DLD1 (cell line): ENCODE measurements around the gene MYO7A.

Experiments
- in situ Hi-C: cut with HindIII; loops from 2 replicates; pipeline ENCODE4 v1.10.0; 2017; ENCODE audit warnings: low sequenced_read_pairs

The MYO7A gene

DNA sequence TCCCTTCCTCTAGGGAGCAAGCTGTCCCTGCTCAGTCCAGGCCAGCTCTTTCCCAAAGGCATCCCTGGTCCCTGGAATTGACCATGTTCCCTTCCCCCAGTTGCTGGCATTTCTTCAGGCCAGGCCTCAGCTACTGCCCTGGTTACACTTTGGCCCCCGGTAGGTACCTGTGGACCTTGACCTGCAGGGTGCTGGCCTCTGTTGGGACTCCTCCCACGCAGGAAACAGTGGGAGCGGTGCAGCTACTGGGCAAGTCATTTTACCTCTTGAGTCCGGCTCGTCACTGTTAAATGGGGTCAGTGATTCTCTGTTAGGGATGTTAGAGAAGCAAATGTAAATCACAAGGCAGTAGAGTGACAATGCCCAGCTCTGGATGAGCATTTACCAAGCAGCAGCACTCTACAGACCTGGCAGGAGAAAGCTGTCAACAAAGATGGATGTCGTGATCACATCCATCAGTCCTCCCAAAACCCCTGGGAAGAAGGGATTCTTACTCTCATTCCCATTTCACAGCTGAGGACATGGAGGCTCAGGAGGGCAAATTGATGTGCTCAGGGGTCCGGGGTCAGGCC lies 16.9 kb downstream of the MYO7A start:
- in situ Hi-C loops, result no loop called here

DNA sequence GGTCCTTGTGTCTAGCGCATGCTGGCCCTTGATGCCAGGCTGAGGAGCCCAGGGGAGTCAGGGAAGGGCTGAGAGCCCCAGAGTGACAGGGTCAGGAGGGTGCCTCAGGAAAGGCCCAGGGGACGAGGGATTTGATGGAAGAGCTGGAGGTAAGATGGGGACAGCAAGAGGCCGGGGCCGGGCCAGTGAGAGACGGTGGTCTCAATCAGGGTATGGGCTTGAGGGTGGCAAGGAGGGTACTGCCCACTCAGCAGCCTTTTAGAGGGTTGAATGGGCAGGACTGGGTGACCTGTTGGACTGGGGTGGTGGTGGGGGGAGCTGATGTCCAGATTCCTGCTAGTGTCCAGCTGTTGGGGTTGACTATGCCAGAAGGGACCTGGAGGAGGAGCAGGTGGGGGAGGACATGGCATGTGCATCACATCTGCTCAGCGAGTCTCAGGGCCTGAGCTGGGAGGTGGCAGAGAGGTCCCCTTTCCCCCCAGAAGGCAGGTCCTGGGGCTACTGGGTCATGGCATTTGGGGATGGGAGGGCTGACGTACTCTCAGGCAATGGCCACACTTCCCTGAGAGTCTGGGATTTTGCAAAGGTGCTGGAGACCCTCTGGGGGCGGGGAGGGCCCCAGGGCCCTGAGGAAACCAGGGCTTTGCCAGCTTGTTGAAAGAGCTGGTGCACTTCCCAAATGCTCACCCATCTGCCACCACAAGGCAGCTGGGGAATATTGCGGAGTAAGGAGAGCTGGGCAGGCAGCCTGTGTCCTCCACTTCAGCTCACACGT lies 18.4 kb downstream of the MYO7A start:
- in situ Hi-C loops, result no loop called here

DNA sequence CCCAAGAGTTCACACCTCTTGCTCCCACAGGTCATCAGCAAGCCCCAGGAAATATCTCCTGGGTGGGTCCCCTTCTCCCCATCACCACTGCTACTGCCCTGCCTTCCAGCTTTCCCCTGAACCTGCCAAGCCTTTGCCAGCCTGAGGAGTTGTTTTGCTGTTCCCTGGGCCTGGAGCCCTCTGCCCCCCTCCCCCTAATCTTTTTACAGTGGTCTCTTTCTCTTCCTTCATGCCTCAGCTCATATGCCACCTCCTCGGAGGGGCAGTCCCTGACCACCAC lies 18.9 kb downstream of the MYO7A start:
- in situ Hi-C loops, result no loop called here

DNA sequence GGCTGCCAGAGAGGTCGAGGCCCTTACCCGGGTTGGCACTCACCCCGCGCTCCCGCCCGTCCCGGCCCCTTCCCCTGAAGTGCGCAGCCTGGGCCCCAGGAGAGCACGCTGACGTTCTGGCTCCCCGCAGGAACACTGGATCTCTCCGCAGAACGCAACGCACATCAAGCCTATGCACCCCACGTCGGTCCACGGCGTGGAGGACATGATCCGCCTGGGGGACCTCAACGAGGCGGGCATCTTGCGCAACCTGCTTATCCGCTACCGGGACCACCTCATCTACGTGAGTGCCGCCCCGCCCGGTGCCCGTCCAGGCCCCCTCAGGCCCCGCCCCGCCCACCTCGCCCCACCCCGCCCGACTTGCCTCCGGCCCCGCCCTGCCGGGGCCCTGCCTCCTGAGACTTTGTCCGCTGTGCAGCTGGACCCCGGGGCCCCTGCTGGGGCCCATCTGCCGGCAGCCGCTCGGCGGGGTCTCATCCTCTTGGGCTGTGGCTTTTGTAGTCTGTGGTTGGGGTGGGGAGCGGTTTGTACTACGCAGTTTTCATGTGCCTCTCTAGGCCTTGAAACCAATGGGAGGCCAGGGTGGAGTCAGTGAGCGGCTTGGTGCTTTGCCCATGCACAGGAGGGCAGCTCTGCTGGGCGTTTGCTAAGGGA lies 19.7 kb downstream of the MYO7A start:
- in situ Hi-C loops, result no loop called here

DNA sequence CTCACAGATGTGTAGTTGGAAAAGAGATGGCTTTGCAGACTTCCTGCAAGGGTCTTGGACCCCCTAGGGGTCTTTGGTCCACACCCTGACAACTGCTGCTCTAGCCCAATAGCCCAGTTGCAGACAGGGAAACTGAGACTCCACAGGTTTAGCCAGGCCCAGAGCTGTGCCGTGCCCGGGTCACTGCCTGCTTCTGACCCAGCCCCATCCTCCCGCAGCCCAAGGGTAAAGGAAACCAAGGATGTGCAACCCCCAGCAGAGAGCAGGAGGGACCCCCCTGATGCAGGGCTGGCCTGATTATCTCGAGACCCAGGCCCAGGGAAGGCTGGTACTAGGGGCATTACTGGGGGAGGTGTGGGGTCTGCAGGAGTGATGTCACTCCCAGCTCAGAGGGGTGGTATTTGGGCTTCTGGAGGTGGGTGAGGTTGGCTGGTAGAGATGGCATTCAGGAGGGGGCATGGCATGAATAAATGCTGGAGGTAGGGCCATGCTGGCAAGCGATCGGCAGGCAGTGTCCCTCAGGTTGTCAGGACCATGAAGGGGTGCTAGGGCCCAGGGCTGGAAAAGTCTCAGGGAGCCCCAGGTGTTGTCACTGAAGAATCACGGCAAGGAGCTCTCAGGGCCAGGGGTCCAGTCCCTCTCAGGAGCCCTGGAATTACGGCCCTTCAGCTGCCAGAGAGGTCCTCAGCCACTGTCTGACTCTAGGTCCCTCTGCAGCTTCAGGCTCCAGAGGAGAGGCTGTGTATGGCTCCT lies 21.1 kb downstream of the MYO7A start:
- in situ Hi-C loops, result no loop called here

DNA sequence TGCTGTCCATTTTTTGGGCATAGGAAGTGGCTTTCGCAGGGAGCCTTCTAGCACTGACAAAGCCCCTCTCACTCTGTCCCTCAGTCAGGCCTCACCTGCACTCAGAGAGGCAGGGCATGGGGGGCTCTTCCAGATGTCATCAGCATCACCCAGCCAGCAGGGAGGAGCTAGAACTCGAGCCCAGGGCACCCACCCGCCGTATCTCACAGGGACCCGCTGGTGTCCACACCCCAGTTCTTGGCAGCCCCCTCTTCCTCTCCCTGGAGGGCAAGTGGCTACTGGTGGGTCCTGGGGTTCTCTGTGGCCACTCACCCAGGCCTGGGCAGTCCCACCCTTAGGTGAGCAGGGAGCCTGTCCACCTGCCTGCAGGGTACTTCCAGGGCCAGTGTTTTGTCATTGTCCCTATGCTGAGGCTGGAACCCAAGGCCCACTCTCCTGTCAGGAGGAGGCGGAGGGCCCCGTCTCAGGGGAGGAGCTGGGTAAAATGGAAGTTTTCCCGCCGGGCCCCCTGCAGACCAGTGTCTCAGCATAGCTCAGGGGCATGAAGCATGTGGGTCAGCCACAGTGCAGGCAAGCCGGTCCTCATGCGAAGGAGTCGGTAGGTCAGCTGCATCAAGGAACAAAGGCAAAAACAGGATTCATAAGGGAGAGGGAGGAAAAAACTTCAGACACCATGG lies 21.8 kb downstream of the MYO7A start:
- in situ Hi-C loops, result no loop called here

DNA sequence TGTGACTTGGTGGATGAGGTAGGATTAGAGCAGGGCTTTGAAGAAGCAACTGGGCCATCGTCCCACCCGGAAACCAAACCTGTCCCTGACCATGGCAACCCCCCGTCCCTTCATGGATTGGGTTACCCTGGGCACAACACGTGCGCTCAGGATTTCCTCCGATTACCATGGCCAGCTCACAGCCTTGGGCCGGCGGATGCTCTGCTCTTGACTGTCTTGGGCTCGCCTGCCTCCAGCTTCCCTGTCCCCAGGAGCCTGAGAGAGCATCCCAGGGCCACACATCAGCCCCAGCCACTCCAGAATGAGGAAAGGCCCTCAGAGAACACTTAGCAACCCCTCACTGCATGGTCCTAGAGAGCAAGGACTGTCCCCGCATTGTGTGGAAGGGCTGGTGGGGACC lies 22.8 kb downstream of the MYO7A start:
- in situ Hi-C loops, result no loop called here

DNA sequence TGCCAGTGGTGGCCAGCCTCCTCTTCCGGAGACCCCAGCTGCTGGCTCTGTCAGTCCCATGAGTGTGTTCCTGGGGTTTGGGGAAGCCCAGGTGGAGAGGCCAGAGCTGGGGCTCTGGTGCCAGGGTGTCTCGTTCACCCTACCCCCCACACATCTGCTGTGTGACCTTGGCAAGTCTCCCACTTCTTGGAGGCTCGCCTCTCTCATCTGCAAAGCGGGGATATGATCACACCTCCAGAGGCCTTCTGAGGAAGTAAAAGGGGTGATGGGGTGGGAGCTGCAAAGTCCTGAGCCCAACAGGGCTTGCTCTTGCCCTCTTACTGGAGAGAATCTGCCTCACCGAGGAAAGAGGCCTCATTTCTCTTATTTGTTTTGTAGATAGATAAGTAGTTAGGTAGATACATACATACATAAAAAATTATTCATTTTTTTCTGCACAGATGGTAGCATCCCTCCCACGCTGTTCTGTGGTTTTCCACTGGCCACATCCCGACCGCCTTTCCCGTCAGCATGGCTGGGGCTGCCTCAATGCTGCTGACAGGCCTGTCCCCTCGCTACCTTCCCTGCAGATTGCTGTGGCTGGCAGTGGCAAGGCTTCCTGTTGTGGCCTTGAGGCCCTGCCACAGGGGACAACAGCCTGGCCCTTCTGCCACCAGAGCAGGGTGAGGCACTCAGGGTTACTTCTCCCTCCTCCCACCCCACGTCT lies 23.9 kb downstream of the MYO7A start:
- in situ Hi-C loops, result no loop called here

DNA sequence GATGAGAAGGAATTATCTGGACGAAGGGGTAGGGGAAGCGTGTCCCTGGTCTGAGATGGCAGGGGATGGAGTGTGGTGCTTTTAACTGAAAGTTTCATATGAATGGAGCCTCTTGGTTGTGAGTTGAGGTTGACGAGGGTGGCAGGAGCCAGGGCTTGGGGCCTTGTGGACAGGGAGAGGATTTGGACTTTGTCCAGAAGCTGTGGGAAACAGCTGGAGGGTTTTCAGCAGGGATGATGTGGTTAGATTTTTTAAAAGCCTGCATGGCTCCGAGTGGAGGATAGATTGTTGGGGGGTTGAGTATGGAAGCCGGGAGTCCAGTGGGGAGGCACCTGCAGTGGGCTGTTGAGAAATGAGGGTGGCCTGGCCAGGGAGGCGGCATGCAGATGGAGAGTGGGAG lies 24.8 kb downstream of the MYO7A start:
- in situ Hi-C loops, result no loop called here

DNA sequence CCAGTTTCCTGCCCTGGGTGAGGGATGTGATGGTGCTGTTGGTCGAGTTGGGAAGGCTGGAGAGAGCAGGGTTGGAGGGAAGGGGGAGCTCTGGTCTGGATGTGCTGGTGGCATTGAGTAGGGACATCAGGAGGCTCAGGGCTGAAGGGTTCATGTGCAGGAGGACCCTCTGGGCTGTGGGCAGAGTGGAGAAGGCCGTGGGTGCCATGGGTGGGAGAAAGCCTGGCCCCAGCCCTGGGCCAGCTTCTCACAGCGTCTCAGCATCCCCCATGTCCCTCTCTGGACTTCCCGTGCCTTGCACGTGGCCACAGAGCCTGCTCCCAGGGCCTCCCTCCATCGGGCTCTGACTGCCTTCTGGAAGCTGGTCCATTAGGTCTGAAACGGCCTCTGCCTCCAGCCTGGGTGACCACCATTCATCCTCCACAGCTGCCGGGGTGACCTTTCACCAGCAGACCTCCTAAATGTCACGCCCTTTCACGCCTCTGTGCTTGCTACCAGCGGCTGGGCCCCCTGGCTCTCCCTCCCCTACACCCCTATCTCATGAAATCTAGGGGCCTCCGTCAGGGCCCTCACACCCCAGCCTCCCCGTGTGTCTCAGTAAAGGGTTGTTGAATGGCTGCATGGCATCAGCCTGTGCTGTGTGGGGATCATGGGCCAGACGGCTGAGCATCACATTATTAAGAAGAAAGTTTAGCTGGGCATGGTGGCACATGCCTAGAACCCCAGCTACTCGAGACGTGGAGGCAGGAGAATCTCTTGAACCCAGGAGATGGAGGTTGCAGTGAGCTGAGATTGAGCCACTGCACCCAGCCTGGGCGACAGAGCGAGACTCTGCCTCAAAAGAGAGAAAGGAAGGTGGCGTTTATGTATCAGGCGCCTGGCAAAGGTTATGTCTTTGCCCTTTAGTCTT lies 25.5 kb downstream of the MYO7A start:
- in situ Hi-C loops, result no loop called here

DNA sequence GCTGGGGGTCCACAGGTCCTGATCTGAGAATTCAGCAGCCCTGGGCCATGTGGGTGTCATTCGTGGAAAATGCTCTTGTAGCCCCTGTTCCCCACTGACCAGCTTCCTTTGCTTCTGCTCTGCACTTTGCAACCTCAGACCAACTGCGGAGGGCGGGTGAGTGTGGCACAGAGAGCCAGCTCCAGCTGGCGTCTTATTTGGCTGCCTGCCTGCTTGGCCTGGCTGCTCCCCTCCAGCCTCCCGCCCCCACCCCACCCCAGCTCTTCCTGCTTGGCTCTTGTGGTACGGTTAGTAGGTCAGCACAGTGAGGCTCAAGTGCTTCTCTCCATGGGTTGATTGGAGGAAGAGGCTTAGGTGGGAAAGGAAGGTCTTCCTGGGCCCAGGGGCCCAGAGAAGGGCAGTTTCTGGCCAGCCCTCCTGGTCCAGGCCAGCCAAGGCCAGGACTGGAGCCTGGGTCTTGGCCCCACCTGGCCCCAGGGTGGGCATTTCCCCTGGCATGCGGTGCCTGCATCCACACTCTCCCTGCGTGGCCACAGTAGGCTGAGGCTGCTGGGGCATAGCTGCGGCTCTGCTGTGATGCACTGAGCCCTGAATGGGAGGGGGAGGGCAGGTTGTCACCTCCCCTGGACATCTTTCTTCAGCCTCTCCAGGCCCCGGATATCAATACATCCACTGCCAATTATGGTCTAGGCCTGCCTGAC lies 26.5 kb downstream of the MYO7A start:
- in situ Hi-C loops, result no loop called here

DNA sequence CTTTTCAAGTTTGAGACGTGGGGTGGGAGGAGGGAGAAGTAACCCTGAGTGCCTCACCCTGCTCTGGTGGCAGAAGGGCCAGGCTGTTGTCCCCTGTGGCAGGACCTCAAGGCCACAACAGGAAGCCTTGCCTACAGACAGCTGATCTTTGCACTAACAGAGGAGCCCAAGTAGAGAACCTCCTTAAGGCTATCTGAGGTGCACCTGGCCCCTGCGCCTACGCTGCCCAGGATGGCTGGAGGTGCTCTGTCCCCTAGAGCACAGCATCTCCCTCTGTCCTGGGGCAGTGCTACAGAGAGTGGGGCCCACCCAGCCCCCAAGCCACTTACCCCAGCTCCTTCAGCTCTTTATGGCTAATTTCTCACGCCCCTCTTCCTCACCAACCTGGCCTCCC lies 27.0 kb downstream of the MYO7A start:
- in situ Hi-C loops, result no loop called here

DNA sequence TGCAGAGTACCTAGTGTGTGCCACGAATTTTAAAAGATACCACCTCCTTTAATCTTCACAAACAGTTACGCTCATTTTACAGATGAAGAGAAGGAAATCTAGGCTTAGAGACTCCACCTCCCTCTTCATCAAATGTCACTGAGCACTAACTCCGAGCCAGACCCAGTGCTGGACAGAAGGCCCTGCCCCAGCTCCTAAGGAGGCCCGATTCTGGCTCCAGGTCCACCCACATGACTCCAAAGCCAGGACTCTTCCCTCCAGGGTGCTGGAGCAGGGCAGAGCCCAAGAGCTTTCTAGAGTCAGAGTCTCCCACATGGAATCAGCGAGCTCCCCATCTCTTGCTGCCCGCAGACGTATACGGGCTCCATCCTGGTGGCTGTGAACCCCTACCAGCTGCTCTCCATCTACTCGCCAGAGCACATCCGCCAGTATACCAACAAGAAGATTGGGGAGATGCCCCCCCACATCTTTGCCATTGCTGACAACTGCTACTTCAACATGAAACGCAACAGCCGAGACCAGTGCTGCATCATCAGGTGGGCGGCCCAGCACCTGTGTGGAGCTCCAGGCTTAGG lies 27.6 kb downstream of the MYO7A start:
- in situ Hi-C loops, result no loop called here

DNA sequence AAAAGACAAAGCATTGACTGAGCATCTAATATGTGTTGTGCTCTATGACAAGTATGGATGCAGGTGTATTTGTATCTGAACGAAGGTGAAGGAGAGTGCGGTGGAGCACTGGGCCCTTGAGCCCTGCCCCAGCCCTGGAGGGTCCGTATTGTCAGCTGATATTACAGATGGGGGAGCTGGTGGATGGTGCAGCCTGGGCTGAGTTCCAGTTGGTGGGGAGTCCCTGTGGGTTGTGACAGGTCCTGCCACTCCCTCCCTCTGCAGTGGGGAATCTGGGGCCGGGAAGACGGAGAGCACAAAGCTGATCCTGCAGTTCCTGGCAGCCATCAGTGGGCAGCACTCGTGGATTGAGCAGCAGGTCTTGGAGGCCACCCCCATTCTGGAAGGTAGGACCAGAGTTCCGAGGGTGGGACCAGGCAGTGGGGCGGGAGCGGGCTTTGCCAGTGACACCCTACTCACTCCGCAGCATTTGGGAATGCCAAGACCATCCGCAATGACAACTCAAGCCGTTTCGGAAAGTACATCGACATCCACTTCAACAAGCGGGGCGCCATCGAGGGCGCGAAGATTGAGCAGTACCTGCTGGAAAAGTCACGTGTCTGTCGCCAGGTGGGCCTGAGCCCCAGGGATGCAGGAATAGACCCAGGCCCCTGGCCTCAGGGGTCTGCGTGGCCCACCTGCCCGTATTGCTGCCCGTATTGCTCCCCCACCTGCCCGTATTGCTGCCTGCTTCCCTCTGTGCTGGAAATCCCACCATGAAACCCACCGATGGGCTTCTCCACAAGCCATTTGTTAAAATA lies 28.6 kb downstream of the MYO7A start:
- in situ Hi-C loops, result no loop called here

DNA sequence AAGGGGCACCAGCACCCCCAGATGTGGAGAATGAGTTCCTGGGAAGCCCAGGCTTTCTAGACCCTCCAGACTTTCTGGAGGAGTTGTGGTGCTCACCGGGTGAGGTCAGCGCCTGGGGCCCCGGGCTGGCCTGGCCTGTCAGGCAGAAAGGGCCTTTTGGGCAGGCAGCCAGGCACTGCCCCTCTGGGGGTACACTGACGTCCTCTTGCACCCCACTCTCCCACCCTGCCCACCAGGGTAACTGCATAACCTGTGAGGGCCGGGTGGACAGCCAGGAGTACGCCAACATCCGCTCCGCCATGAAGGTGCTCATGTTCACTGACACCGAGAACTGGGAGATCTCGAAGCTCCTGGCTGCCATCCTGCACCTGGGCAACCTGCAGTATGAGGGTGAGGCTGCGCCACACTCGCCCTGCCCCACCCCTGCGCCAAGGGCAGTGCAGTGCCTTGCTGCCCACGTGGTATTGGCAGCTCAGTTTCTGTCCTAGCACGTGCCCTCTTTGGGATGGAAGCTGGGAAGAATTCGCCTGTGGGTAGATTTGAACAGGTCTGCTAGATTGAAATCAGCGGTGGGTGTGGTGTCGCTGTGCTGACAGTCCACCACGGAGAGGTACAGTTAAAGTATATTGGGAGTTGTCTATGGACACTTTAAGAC lies 30.1 kb downstream of the MYO7A start:
- in situ Hi-C loops, result no loop called here

DNA sequence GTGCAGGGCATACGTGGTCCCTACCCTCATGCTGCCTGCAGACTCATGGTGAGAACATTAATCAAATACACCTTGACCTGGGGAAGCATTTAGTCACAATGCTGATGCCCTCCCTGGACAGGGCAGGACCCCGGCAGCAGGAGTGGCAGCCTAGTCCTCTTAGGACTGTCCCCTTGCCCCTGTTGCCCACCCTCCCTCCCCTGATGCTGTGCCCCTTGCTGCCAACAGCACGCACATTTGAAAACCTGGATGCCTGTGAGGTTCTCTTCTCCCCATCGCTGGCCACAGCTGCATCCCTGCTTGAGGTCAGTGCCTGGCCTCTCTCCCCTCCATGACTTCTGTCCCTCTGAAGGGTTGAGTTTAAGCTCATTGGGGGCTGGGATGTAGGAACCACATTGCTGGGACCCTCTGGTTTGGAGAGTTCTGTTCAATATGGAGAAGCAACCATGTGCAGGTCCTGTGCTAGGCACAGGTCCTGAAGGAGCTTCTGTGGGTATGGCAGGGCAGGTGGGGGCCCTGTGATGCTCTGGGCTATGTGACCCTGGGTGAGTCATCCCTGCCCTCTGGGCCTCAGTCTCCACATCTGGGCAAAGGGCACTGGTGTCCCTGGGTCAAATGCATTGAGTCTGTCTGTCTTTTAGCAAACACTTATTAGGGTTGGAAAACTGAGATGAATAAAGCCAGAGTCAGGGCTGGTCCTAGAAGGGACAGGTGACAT lies 31.3 kb downstream of the MYO7A start:
- in situ Hi-C loops, result no loop called here
